ENCODE results near the gene HOXA2. TPM values are rescaled to one million over a fixed set of nuclear protein-coding genes. Genes with fewer than 3 reads are reported as not detected.

The HOXA2 gene
- polyA plus RNA-seq, 1 experiment, result 0.09 TPM

DNA sequence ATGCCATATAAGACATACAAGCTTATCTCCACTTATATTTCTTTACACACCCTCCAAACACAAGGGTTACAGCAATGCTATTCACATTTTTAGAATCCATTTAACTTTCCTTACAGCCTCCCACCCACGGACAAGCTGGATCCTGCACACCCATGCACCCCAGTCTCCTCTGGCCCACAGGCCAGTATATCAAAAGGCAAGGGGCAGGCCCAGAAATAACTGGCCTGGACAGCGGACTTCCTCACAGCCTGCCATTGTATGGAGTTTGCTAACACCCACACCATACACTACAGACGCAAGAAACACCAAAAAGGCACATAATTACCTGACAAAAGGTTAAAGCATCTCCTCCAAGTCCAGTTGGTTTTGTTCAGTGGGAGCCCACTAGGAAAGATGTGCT lies 16.1 kb upstream of the HOXA2 start:
- TF ChIP-seq, protein P1, sequence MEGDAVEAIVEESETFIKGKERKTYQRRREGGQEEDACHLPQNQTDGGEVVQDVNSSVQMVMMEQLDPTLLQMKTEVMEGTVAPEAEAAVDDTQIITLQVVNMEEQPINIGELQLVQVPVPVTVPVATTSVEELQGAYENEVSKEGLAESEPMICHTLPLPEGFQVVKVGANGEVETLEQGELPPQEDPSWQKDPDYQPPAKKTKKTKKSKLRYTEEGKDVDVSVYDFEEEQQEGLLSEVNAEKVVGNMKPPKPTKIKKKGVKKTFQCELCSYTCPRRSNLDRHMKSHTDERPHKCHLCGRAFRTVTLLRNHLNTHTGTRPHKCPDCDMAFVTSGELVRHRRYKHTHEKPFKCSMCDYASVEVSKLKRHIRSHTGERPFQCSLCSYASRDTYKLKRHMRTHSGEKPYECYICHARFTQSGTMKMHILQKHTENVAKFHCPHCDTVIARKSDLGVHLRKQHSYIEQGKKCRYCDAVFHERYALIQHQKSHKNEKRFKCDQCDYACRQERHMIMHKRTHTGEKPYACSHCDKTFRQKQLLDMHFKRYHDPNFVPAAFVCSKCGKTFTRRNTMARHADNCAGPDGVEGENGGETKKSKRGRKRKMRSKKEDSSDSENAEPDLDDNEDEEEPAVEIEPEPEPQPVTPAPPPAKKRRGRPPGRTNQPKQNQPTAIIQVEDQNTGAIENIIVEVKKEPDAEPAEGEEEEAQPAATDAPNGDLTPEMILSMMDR (IDR thresholded peaks at IDR 0.05; ENCODE audit: insufficient read depth, low read depth, low read length), result no peak
- Histone ChIP-seq H3K36me3 (ENCODE audit: control insufficient read depth, insufficient read depth, low read length) (no peaks in the 10 kb centered on the region; the same call in 1 of the 2 replicates), H3K27me3 (ENCODE audit: control insufficient read depth, insufficient read depth, low read length) (peaks cover 8% of the 10 kb centered on the region; the same call in 1 of the 2 replicates), H3K4me3 (ENCODE audit: low read depth, low read length) (no peak overlapping the region)
- no peak for DNase-seq (ENCODE audit: low read depth)
- ChIA-PET CTCF (interaction anchor here (1.8 kb wide), 1 partner anchor 13 kb away, joined by 4 read pairs; no protein-coding TSS in a partner anchor), POLR2A (no interaction called here)

DNA sequence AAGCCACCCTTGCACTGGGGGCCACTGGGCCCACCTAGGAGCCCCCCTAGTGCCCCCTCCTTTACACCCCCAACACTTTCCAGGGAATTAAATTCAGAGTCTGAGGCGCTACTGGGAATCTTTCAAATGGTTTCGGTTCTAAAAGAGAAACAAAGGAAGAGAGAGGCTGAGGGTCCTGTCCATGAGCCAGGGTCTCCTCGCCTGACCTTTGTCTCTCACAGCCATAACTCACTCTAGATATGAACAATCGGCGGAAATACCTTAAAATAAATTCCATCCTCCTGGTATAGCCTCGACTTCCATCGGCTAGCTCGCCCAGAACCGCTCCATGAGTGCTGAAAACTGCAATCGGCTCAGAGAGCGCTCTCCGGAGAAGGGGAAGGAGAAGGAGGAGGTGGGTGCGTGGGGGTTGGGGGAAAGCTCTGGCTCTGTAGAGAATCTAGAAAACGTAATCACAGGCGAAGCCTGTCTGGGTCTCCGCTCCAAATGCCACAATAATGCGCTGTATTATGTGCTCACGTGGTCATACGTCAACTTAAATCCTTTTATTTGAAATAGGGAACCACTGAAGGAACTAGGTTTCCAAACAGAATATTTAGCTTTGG lies 15.5 kb upstream of the HOXA2 start:
- peaks cover 10% of the 10 kb centered on the region; the same call in 1 of the 2 replicates for H3K27me3 ChIP-seq (ENCODE audit: control insufficient read depth, insufficient read depth, low read length)
- POLR2A ChIA-PET, result no interaction called here
- TF ChIP-seq, protein P1 (IDR thresholded peaks at IDR 0.05; ENCODE audit: insufficient read depth, low read depth, low read length), result no peak
- no peak for DNase-seq (ENCODE audit: low read depth)
- no peaks in the 10 kb centered on the region; the same call in 1 of the 2 replicates for H3K36me3 ChIP-seq (ENCODE audit: control insufficient read depth, insufficient read depth, low read length)
- CTCF ChIA-PET, result interaction anchor here (1.8 kb wide), 1 partner anchor 12 kb away, joined by 4 read pairs; no protein-coding TSS in a partner anchor
- H3K4me3 ChIP-seq (ENCODE audit: low read depth, low read length), result no peak overlapping the region

DNA sequence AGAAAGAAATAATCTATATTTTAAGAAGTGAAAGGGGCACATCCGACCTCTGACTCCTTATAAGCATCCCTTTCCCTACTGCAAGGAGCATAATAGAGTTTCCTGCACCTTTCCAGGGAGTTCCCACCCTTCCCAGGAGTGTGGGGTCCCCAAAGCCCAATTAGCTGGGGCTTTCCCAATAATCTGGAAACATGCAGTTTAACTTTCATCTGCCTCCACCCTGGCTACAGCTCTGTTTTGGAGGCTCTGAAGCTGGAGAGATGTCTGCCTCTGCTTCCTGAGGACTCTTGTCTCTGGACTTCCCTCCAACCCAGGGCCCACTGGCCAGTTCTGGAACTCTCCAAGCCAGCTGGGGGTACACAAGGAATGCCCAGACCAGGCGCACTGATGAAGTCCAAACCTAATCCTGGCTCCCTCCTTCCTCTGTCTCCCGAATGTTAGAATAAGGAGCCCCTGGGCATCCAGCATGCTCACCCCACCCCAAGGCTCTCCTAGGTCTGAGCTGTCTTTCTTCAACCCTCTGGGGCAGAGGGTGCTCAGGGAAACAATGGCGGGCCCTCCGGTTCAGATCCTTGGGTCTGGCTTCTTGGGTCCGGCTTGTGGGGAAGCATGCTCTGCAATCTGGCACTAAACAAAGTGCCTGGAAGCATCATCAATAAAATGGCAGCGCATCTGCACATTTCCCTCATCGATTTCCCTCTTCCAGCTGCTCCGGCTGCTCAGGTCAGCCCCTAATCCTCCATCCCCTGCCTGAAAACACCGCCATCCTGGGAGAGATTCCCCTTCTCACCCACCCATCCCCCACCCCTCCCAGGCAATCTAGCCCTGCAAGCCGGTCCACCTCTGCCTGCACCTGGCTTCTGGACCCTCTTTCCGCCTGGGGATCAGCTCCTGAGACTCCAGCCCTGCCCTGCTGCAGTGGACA lies 14.7 kb upstream of the HOXA2 start:
- peaks cover 10% of the 10 kb centered on the region; the same call in 1 of the 2 replicates for H3K27me3 ChIP-seq (ENCODE audit: control insufficient read depth, insufficient read depth, low read length)
- TF ChIP-seq, protein P1 (IDR thresholded peaks at IDR 0.05; ENCODE audit: insufficient read depth, low read depth, low read length), result no peak
- no peak overlapping the region for H3K4me3 ChIP-seq (ENCODE audit: low read depth, low read length)
- no peak for DNase-seq (ENCODE audit: low read depth)
- no peaks in the 10 kb centered on the region; the same call in 1 of the 2 replicates for H3K36me3 ChIP-seq (ENCODE audit: control insufficient read depth, insufficient read depth, low read length)
- ChIA-PET POLR2A (no interaction called here), CTCF (interaction anchor here (1.0 to 1.2 kb wide), 2 partner anchors 13 to 45 kb away, joined by 3 to 4 read pairs; partner anchors contain the start of gene HOXA4)

DNA sequence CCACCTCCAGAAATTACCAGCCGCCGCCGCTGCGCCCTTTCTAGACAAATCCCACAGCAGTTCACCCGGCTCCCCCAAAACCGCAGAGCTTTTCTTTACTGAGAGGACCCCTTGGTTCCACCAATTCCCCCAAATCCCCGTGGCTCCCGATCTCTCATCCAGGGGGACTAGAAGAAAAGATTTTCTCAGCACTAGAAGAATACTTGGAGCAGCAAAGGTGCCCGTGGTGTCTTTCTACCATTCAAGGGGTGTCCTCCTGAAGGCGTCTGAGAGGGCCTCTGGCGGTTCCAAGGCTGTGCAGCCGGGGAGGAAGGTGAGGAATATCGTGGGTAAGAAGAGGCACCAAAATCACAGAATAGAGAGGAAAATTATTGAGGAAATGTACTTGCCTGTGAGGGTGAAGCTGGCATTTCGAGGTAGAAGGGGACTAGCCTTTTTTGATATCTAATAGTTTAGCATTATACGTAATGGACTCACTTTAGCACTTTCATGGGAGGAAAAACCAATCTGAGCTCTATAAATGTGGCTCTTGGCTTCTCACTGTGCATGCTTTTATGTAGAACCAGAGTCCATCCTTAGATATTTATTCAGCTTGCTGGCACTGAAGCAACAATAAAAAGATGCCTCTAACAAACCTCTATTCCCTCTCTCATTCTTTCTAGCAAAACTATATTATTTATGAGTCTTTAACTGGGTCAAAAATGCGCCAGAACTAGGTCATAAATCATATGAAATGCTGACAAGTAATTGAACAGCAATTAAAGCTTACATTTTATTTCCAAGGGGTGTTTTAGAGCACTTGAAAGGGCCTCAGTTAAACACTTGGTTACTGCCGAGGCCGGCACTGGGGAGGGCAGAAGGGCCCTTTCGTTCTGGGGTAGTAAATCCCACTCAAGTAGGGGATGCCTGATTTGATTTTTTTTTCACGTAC lies 13.8 kb upstream of the HOXA2 start:
- H3K4me3 ChIP-seq (ENCODE audit: low read depth, low read length), result no peak overlapping the region
- CTCF ChIA-PET, result interaction anchor here (1.0 to 1.2 kb wide), 2 partner anchors 14 to 44 kb away, joined by 3 to 4 read pairs; partner anchors contain the start of gene HOXA4

More for the DNA sequence above, 13.8 kb upstream of the HOXA2 start:
- DNase-seq (ENCODE audit: low read depth), result no peak
- TF ChIP-seq, protein P1 (IDR thresholded peaks at IDR 0.05; ENCODE audit: insufficient read depth, low read depth, low read length), result no peak
- Histone ChIP-seq H3K36me3 (ENCODE audit: control insufficient read depth, insufficient read depth, low read length) (no peaks in the 10 kb centered on the region; the same call in 1 of the 2 replicates), H3K27me3 (ENCODE audit: control insufficient read depth, insufficient read depth, low read length) (peaks cover 12% of the 10 kb centered on the region)
- POLR2A ChIA-PET, result no interaction called here

Measured in BJ (cell line).